ENCODE data around the gene ARHGEF4. TPM values are rescaled to one million over a fixed set of nuclear protein-coding genes. Genes with fewer than 3 reads are reported as not detected.

The ARHGEF4 gene
- total RNA-seq, 3 donors from 2014 or later = 0.94 to 14.0 (median 1.5) TPM

- H3K4me1 ChIP-seq (ENCODE audit: low read depth) = no peaks in the 10 kb centered on the region
- intact Hi-C loops (cut with DNase I, micrococcal nuclease) = no loop called here
- H3K4me3 ChIP-seq = no peak overlapping the region
- no peaks in the 10 kb centered on the region for H3K36me3 ChIP-seq (ENCODE audit: low read depth)
- DNase-seq (no peak), ATAC-seq (no peak)
- H3K9me3 ChIP-seq = no peaks in the 10 kb centered on the region
- TF ChIP-seq CTCF (IDR thresholded peaks at IDR 0.05) = no peak
Measured at GRCh38 chr2:131042148-131042775, 205.5 kb downstream of the ARHGEF4 start.

GRCh38 chr2:131043199-131044074 is 206.7 kb downstream of the ARHGEF4 start:
- no peak for ATAC-seq
- no peak for TF ChIP-seq CTCF (IDR thresholded peaks at IDR 0.05)
- intact Hi-C loops (cut with DNase I, micrococcal nuclease) = no loop called here
- Histone ChIP-seq H3K4me1 (ENCODE audit: low read depth) (no peaks in the 10 kb centered on the region), H3K9me3 (no peaks in the 10 kb centered on the region), H3K36me3 (ENCODE audit: low read depth) (no peaks in the 10 kb centered on the region), H3K4me3 (no peak overlapping the region)
- no peak for DNase-seq

- DNase-seq (no peak), ATAC-seq (no peak)
- no peak overlapping the region for H3K4me3 ChIP-seq
- H3K4me1 ChIP-seq (ENCODE audit: low read depth) = no peaks in the 10 kb centered on the region
- H3K9me3 ChIP-seq = no peaks in the 10 kb centered on the region
- H3K36me3 ChIP-seq (ENCODE audit: low read depth) = no peaks in the 10 kb centered on the region
- TF ChIP-seq CTCF (IDR thresholded peaks at IDR 0.05) = no peak
- intact Hi-C loops (cut with DNase I, micrococcal nuclease) = no loop called here
Measured at GRCh38 chr2:131044075-131044756, 207.5 kb downstream of the ARHGEF4 start.

- DNase-seq (no peak), ATAC-seq (no peak)
- Histone ChIP-seq H3K36me3 (ENCODE audit: low read depth) (no peaks in the 10 kb centered on the region), H3K9me3 (no peaks in the 10 kb centered on the region), H3K4me3 (no peak overlapping the region), H3K4me1 (ENCODE audit: low read depth) (no peaks in the 10 kb centered on the region)
- intact Hi-C loops (cut with DNase I, micrococcal nuclease) = no loop called here
- TF ChIP-seq CTCF (IDR thresholded peaks at IDR 0.05) = no peak
Measured at GRCh38 chr2:131044757-131045150, 208.0 kb downstream of the ARHGEF4 start.

- TF ChIP-seq CTCF (IDR thresholded peaks at IDR 0.05) = no peak
- H3K9me3 ChIP-seq = no peaks in the 10 kb centered on the region
- no peaks in the 10 kb centered on the region for H3K4me1 ChIP-seq (ENCODE audit: low read depth)
- DNase-seq = no peak
- ATAC-seq = peak; percentile 2
- intact Hi-C loops (cut with DNase I, micrococcal nuclease) = no loop called here
- no peaks in the 10 kb centered on the region for H3K36me3 ChIP-seq (ENCODE audit: low read depth)
- H3K4me3 ChIP-seq = no peak overlapping the region
Measured at GRCh38 chr2:131045286-131046027, 208.7 kb downstream of the ARHGEF4 start.
